HCEC 1CT (cell line): ENCODE results near the gene ELANE.

ENCODE experiments used
- DNase-seq: peaks from one replicate; pipeline ENCODE4 v3.0.0-alpha.2; 2017

Gene ELANE

DNA sequence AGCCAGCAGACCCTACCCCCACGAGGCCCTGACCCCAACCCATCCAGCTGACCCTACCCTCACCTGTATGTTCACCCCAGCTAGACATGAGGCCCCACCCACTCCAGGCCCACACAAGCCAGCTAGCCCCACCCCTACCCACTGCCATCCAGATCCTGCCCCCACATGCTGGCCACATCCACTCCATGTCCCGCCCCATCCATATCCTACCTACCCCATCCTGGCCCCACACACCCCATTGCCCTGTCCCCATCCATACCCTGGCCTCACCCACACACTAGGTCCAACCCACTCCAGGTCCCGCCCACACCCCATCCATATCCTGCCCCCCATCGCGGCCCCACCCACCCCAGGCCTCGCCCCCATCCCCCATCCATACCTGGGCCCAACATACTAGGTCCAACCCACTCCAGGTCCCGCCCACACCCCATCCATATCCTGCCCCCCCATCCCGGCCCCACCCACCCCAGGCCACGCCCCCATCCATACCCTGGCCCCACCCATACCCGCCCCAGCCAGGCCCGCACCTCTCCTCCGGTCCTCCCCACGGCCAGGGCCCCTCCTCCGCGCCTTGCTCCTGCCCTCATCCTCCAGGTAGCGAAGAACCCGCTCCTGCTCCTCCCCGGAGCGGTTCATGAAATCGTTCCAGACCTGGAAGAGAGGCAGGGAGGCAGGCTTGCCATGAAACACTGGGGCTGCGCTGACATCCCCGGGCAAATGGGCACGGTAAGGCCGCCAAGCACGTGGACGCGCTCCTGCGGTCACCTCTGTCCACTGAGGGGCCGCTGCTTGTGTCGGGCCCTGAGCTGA is 48.4 kb downstream of the ELANE start:
- no peak for DNase-seq

DNA sequence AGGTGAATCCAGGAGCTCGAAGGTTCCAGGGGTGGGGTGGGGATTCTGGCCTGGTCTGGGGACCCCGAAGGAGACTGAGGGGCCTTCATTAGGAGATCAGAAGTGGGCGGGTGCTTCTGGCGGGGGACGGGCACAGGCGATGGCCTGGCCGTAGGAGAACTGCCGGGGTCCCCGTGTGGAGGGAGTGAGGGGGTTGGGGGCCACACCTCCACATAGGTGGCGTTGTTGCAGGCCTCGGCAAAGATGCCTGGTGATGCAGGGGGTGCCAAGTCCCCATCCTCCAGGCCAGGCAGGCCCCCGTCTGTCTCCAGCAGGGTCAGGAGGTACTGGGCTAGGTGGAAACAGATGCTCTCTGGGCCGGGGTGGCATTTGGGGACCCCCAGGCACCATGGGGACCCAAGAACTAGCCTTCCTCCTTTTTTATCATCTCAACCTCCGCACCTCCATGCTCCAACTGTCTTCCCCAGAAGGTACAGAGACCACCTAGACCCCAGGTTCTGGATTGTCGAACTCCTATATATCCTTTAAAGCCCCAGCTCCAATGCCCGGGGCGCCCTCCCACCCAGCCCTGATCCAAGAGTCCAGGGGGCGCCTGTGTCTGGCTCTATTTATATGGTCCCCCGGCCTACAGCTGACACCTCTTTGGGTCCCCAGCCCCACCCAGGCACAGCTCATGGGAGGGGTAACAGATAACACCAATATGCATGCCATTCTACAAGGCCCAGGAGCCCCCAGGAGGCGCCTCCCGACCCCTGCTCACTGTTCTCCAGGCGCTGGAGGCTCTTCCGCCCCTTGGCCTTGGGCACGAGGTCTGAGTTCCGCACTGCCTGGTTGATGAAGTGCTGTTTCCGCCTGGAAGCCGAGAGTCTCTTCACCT is 49.4 kb downstream of the ELANE start:
- no peak for DNase-seq

DNA sequence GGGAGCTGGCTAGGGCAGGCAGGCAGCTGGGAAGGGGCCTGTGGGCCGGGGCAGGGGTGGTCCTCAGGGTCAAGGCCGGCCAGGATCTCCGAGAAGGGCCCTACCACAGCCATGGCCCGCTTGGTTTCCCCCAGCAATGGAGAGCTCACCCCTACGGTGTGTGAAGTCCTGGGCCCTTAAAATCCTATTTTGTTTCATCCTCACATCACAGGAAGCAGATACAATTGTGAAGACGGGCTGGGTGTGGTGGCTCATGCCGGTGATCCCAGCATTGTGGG is 49.9 kb downstream of the ELANE start:
- no peak for DNase-seq

DNA sequence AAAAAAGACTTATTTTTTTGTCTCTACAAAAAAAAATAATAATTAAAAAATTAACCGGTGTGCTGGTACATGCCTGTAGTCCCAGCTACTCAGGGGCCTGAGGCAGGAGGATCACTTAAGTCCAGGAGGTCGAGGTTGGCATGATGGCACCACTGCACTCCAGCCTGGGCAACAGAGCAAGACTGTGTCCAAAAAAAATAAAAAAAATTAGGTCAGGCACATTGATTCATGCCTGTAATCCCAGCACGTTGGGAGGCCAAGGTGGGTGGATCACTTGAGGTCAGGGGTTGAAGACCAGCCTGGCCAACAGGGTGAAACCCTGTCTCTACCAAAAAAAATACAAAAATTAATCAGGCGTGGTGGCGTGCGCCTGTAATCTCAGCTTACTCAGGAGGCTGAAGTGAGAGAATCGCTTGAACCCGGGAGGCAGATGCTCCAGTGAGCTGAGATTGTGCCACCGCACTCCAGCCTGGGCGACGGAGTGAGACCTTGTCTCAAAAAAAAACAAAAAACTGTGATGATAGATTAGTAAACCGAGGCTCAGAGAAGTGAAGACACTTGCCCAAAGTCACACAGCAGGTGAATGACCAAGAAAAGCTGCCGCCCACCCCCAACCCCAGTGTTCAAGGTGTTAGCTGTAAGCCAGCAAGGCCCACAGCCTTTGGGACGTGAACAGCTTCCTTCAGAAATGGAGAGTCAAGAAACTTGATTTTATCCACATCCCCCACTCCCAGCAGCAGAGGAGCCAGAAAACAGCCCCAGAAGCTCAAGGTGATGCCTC is 50.5 kb downstream of the ELANE start:
- DNase-seq = no peak

DNA sequence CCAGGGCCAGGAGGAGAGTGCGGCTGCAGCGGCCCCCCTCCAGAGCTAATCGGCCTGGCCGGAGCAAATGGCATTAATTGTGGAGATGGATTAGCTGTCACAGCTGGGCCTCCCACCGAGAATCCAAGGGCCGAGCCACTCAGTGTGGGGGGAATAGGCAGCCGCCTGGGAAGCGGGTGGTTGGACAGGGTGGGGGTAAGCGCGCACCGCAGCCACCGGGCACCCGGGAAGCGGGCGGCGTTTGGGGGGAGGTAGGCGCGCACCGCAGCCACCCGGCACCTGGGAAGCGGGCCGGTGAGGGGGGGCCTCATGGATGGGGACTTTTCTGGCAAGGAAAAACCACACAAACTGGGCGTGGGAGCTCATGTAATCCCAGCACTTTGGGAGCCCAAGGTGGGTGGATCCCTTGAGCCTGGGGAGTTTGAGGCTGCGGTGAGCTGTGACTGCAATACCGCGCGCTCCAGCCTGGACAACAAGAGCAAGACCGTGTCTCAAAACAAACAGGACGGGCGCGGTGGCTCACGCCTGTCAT is 51.2 kb downstream of the ELANE start:
- no peak for DNase-seq

DNA sequence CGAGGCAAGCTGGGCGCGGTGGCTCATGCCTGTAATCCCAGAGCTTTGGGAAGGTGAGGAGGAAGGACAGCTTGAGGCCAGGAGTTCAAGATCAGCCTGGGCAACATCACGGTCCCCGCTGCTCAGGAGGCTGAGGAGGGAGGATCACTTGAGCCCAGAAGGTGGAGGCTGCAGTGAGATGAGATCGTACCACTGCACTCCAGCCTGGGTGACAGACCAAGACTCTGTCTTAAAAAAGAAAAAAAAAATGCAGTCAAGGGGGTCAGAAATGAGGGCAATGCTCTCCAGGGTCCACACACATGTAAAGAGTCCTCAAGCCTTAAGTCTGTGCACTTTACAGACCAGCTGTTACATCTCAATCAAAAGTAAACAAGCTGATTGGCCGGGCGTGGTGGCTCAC is 52.4 kb downstream of the ELANE start:
- no peak for DNase-seq
